ENCODE measurements around the gene HNF1B. TPM values are rescaled to one million over a fixed set of nuclear protein-coding genes. Genes with fewer than 3 reads are reported as not detected.

Gene HNF1B, protein sequence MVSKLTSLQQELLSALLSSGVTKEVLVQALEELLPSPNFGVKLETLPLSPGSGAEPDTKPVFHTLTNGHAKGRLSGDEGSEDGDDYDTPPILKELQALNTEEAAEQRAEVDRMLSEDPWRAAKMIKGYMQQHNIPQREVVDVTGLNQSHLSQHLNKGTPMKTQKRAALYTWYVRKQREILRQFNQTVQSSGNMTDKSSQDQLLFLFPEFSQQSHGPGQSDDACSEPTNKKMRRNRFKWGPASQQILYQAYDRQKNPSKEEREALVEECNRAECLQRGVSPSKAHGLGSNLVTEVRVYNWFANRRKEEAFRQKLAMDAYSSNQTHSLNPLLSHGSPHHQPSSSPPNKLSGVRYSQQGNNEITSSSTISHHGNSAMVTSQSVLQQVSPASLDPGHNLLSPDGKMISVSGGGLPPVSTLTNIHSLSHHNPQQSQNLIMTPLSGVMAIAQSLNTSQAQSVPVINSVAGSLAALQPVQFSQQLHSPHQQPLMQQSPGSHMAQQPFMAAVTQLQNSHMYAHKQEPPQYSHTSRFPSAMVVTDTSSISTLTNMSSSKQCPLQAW
- total RNA-seq = not detected
- polyA plus RNA-seq = not detected
- long read RNA-seq, donor 1 = 0 reads
- long read RNA-seq, donor 2 = 0 reads
- long read RNA-seq, donor 3 = 0 reads

DNA sequence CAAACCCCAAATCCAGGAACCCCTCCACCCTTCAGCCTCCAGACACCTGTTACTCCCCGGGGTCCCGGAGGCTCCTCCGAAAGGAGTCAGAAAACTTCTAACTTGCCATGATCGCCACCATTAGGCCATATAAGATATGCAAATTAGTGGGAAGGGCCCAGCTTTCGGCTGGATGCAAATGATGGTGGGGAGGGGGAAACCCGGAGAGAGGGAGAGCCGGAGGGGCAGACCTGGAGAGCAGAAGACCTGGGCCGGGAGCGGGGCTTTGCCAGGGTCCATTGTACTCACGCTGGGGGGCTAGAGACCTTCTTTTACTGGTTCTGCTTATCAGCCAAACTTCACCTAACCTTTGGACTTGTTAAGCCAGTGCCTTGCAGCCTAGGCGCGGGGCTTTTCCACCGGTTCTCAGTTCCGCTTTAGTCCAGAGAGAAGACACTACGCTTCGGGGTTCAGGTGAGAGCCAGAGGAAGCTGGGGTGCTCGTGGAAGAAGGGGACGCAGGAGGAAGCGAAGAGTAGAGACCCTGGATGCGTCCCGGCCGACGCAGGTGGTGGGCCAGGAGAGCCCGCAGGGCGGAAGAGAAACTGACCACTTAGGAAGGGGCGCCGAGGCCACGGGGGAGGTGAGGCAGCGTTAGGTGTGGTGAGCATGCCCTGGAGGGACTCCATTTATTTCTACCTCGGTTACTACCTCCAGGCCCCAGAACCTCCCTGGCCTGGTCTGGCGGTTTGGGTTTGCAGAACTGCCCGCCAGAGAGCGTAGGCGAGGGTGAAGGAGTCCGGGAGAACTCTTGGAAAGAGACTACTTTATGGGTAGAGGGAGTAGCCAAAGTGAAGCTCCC, at the start of gene HNF1B:
Gene HNF1B, minus strand, starts transcription at position 99 of the 840 bp plus-strand sequence. CDS start 175 bp downstream, outside the sequence.
- peak within 1 kb of the TSS in 8 of 10 donors; percentile 19 to 52 (median 35) for H3K4me3 ChIP-seq
- H3K4me1 ChIP-seq = peaks cover 8 to 42% (median 32%) of the 10 kb centered on the region in 9 donors
- no peaks in the 10 kb centered on the region for H3K36me3 ChIP-seq
- WGBS, 2 donors = 3 to 5% methylated on average over 35 of the region's 35 CpGs
- intact Hi-C loops (cut with DNase I) = loop anchor here in 1 of 10 donors (2.0 kb wide), 1 partner anchor 44 kb away; no protein-coding TSS in a partner anchor
- H3K27me3 ChIP-seq = peaks cover 32 to 99% (median 92%) of the 10 kb centered on the region in 7 donors
- H3K9me3 ChIP-seq = no peaks in the 10 kb centered on the region
- no peak for TF ChIP-seq CTCF (IDR thresholded peaks at IDR 0.05)
- no peak for ATAC-seq
- no peak within 1 kb of the TSS for H3K27ac ChIP-seq
- no peak for DNase-seq

GRCh38 chr17:37792787-37793186, 47.9 kb upstream of the HNF1B start:
- 61% methylated on average over 2 of the region's 2 CpGs for WGBS, 2 donors
- peaks cover 0 to 73% (median 41%) of the 10 kb centered on the region in 7 donors for H3K27me3 ChIP-seq
- intact Hi-C loops (cut with DNase I) = loop anchor here in 1 of 10 donors (10.0 kb wide), 1 partner anchor 138 kb away; no protein-coding TSS in a partner anchor
- no peak for ATAC-seq
- H3K27ac ChIP-seq = no peak overlapping the region
- no peak for DNase-seq
- peaks cover 0 to 2% (median 0%) of the 10 kb centered on the region in 11 donors for H3K9me3 ChIP-seq
- H3K4me1 ChIP-seq = no peaks in the 10 kb centered on the region
- no peak overlapping the region for H3K4me3 ChIP-seq
- H3K36me3 ChIP-seq = no peaks in the 10 kb centered on the region
- TF ChIP-seq CTCF (IDR thresholded peaks at IDR 0.05) = no peak

DNA sequence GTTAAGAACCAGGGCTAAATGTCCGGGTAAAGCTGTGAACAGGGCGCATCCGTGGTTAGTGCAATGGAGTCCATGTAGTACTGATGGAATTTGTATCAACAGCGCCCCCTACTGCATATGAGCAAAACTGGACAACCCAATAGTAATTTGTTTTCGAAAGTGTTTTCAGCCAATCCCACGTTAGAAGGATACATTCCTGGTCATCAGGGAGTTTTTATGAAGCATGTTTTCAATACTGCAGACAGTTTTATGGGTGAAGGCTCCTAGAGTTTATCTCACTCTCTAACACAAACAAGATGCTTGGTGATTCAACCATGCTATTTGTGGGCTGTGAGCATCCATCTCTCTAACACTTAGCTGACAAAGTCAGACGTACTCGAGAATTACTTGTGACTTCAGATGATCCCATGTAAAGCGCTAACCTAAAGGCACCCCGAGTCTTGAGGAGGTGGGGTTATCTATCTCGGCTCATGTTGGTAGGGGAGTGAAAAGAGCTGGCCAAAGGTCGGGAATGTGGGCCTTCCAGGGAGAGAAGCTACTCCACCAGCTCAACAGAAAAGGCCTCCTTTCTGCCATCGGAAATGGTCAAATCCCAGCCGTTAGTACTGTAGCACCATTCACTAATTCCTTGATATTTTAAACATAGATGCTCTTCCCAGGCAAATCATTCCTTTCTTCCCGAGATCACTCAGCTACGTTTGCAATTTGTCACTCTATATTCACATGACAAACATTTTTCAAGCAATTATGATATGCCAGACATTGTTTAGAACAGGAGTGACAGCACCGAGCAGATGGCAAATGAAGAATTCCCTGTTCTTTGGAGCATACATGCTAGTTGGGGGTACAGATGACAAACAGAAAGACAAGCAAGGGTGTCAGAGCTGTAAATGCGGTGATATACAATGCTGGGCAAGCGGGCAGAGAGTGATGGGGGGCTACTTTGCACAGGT, 46.9 kb upstream of the HNF1B start:
- Histone ChIP-seq H3K9me3 (no peaks in the 10 kb centered on the region), H3K4me1 (no peaks in the 10 kb centered on the region), H3K27me3 (peaks cover 0 to 65% (median 39%) of the 10 kb centered on the region in 7 donors), H3K4me3 (no peak overlapping the region), H3K36me3 (no peaks in the 10 kb centered on the region), H3K27ac (no peak overlapping the region)
- TF ChIP-seq CTCF (IDR thresholded peaks at IDR 0.05) = peak in 8 of 9 donors; percentile 16 to 57 (median 28)
- ATAC-seq (no peak), DNase-seq (no peak)
- intact Hi-C loops (cut with DNase I) = loop anchor here in 1 of 10 donors (10.0 kb wide), 1 partner anchor 137 kb away; no protein-coding TSS in a partner anchor
- WGBS, 2 donors = 67 to 69% methylated on average over 19 of the region's 19 CpGs
